ENCODE data around the gene ATXN10.
A peak's percentile ranks its signal among the peaks of the same experiment; 100 is the strongest.
"Not testable (repeated sequence)": the region's sequence is repeated elsewhere in the genome, so short reads cannot be mapped to it uniquely, and the experiment has no call there.

Gene ATXN10

DNA sequence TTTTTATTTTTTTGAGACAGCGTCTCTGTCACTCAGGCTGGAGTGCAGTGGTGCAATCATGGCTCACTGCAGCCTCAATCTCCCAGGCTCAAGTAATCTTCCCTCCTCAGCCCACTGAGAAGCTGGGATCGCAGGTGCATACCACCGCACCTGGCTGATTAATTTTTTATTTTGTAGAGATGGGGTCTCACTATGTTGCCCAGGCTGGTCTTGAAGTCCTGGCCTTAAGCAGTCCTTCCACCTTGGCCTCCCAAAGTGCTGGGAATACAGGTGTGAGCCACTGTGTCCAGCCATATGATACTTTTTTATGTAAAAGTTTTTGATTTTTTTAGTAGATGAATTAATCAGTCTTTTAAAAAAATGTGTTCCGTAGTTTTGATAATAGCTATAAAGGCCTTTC, 42.8 kb downstream of the ATXN10 start:
- not testable (repeated sequence) for DNase-seq

DNA sequence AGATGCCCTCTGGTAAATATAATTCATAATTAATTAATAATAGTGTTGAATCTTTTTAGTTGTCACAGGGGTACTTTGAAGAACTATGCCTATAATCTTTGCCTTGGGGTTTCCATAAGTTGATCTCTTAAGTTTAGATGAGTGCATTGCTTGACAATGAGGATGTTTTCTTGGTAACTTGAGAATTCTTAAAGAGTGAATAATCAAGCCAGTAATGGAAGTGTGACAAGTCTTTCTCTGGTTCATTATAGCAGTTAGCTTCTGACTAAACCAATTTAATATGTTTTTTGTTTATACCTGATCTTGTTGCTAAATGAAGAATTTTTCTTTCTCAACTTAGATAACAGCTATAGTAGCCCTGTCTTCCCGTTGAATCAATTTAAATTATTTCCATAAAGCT, 46.2 kb downstream of the ATXN10 start:
- no peak for DNase-seq

DNA sequence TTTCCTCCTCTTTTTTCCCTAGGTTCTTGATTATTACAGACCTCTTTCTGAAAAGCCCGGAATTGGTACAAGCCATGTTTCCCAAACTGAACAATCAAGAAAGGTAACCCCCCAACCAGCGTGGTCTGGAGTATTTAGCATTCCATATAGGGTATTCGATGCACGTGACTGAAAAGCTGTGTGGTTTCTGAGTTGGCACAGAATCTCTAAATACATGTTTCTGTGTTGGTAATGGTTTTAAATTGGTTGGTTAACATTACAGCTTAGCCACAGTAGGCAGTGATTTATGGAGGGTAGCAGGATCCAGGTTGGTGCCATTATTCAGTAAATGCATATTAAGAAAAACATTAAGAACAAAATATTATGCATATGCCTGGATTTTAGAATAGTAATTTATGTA, 46.8 kb downstream of the ATXN10 start:
- no peak for DNase-seq

DNA sequence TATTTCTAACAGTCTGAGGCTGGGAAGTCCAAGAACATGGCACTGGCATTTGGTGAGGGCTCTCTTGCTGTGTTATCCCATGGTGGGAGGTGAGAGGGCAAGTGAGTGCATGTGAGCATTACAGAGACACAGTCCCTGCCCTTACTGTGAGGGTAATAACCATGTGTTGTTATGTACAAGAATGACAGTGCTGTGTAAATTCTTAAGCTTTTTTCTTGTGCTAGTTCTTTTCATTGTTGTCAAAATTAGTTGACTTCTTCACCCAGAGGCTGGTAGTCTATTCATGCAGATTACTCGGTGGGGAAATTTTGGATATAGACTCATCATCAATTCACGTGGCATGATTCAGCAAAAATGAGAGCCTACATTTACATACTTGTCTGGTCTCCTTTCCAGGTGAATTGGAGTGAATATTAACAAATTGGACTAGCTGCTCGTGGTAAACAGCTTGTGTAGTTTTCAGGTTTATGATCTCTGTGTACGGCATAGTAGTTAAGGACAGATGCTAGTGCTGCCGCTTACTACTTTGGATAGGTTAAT, 49.3 kb downstream of the ATXN10 start:
- DNase-seq: no peak

DNA sequence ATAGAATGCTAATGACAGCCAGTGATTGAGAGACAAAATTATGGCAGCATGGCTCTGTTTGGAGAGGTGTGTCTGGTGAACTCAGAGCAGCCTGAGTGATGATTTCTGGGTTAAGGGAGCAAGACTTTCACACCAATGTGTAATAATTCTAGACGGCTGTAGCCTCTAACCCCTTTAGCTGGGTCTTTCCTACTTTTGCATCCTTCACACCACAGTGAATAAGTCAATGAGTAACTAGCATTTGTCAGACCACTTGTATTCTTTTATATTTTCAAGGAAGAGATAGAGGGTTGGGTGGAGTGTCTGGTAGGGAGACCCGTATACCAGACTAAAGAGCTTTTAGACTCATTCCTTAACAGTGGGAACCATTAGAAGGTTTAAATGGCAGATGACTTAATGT, 50.4 kb downstream of the ATXN10 start:
- DNase-seq: no peak

DNA sequence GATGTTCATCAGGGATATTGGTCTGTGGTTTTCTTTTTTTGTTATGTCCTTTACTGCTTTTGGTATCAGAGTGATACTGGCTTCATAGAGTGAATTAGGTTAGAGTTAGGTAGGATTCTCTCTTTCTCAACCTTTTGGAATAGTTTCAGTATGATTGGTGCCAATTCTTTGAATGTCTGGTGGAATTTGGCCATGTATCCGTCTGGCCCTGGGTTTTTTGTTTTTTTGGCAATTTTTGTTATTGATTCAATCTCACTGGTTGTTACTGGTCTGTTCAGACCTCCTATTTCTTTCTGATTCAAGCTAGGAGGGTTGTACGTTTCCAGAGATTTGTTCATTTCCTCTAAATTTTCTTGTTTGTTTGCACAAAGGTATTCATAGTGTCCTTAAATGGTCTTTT, 54.4 kb downstream of the ATXN10 start:
- no peak for DNase-seq

DNA sequence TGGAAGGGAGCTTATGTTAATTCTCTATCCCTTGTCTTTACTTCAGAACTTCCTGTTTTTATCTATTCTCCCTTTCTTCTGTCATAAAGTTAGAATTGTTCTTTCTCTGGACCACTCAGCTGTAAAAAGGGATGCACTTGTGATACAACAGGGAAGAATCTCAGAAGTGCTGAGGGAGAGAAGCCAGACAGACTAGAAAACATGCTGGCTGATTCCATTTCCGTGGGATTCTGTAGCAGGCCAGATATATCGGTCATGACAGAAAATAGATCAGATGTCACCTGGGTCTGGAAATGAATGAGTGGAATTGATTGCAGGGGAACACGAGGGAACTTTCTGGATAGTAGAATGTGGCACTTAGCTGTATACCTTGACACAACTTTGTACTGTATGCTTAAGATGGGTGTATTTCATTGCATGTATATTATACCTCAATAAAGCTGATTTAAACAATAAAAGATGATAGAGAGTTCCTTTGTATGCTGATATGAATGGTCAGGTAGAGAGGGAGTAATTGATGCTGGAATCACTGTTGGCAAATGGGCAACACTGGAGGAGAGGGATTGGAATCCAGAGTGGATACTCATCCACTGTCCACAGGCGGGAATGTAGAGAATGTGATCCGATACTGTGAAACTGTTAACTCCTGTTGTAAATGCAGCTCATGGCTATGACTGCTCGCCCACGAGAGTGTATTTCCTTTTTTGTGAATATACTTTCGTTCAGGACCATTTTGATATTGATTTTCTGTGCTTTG, 59.6 kb downstream of the ATXN10 start:
- DNase-seq: no peak

DNA sequence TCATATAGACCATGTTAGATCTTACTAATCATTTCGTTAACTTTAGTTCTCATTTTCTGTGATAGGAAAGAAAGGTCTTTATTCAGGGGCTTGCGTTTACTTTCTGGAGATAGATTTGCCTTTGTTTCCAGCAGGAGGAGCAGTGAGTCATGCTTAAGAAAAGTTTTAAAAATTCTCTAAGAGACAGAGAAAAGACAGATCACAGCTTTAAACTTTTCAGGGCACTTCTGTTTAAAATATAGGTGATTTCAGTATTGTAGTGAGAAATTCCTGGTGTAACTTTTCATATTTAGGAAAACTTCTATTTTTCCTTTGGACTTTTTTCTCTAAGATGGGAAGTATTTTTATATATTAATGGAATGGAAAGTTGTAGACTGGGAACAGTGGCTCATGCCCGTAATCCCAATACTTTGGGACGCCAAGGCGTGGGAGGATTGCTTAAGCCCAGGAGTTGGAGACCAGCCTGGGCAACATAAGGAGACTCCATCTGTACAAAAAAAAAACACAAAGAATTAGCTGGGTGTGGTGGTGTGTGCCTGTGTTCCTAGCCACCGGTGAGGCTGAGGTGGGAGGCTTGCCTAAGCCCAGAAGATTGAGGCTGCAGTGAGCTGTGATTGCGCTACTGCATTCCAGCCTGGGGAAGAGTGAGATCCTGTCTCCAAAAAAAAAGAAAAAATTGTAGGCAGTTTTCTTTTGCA, 60.3 kb downstream of the ATXN10 start:
- no peak for DNase-seq

DNA sequence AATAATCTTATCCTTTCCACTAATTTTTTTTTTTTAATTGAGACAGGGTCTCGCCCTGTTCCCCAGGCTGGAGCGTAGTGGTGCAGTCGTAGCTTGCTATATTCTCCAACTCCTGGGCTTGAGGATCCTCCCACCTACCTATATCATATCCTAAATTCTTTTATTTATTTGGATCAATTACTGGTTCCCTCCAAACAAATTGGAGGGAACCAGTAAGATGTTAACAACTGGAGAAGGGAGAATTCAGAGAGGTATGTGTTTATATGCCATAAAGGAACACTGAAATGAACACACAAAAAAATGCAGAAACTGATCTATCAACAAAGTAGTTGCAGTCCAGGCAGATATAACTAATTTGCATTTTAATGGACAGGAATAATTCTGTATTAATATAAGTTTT, 63.6 kb downstream of the ATXN10 start:
- no peak for DNase-seq

DNA sequence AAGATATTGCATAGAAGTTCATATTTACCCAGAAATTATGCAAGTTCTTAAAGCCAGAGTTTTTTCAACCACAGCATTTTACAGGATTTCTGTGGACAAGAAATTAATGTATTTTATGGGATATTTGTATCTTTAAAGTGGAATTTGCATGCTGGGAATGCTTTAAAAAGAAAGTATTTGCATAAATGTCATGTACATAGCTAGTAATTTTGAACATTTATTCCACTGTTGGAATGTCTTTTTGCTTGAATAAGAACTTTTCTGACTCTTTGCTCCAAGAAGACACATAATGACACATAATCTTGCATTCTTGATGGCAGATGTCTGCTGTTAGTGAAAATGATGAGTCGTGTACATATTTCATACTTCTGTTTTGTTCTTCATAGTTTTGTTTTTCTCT, 66.6 kb downstream of the ATXN10 start:
- DNase-seq: no peak

DNA sequence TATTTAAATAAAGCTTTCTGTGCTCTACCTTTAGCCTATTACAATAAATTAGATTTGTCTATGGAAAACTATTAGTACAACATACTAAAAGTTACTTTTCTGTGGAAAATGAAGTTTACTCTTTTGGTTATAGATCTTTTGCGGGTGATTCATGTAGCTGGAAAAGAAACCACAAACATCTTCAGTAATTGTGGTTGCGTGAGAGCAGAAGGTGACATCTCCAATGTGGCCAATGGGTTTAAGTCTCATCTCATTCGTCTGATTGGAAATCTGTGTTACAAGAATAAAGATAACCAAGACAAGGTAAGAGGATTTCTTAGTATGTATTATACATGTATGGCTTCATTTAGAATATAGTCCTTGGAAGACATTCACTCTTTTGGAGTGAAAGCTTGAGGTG, 68.6 kb downstream of the ATXN10 start:
- no peak for DNase-seq

DNA sequence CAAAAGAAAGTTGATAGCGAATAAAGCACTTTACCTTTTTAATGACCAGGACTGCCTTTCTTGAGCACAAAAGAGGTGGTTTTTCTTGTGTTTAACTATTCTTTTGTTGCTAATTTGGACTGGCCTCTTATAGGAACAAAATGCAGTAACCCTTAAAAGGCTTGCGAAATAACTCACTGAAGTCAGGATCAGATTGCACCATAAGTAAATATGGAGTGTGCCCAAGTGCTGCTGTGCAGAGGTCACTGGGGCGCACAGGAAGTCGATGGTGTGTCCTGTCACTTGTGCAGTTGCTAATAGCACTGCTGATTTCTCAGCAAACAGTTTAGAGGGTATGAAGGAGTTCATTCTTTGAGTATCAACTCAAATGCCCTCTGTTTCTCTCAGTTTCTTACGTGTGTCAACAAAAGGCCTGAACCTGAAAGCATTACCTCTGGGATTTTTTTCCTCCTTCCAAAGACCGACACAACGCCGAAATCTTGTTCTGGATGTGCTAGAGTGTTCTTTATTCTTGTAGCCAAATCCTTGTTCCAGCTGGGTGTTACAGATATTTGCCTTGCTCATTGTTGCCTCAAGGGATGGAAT, 71.3 kb downstream of the ATXN10 start:
- peak; percentile 2 for DNase-seq

DNA sequence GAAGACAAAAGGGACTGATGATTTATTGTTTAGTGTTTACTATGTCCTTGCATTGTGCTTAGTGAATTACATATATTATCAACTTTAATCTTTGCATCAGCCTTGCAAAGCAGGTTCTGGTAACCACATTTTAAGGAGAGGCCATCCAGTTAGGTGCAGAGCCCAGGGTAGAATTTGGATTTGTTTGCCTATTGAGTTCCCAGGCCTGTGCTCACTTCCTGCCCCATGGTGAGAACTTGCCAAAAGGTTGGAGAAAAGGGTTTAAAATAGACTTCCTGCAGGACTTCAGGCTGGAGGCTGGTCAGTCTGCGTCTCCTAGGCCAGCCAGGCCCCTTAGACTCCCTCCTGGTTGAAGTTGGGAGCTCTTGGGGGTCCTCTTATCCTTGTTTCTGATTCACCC, 72.1 kb downstream of the ATXN10 start:
- no peak for DNase-seq

DNA sequence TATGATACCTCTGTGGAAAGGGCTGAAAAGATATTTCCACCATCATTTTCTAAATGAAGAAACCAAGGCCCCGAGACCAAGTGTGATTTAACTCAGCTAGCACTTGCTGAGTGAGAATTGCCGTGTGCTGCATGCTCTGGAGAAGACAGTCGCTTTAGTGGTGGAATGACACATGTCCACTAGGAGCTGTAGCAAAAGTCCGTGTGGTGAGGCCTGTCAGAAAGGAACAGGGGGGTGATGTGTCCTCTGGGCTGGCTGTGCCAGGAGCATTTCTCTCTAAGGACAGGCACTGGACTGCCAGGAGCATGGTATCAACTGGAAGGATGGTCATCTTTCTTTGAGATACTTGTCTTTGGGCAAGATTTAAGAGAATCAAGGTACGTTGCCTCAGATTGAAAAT, 72.8 kb downstream of the ATXN10 start:
- no peak for DNase-seq

DNA sequence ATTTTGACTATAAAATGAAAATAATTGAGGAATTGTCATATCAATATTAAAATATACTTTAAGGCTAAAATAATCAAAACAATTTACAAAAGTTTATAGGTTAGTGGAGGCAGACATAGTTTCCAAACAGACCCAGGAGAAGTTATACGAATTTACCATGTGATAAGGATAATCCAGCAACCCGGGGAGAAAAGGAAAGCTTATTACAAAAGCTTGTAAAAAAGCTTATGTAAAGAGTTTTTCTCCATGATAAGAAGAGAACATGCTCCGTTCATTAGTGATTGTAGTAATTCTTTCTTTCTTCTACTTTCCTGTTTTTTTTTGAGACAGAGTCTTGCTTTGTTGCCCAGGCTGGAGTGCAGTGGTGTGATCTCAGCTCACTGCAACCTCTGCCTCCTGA, 79.0 kb downstream of the ATXN10 start:
- no peak for DNase-seq

DNA sequence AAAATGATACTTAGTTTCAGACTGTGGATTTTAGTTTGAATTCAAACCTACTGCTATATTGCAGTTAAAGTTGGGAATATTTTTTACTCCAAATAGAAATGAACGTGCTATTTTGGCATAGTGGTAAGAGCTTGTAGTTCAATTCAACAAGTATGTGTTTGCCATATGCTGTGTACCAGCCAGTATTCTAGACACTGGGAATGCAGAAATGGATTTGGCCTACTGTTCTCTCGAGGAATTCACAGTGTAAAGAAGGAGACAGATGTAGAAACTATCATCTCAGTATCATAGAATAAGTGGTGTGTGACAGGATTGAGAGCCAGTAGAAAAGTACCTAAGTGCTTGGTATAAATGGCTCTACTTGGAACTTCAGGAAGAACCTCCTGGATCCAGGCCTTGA, 80.4 kb downstream of the ATXN10 start:
- no peak for DNase-seq

DNA sequence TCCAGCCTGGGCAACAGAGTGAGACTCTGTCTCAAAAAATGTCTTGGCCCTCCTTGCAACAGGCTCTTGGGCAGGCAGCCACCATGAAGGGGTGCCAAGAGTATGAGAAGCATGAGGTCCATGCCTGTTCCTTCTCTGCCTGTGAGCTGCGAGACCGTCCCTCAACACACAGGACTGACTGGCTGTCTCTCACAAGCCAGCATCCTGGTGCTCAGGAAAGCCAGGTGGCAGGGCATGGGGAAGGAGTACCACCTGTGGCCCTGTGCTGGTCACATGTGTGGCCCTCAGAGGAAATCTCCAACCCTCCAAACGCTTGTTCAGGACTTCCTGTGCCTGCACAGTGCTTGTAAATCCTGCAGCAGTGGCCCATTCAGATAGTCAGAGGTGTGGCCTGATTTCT, 83.2 kb downstream of the ATXN10 start:
- DNase-seq: no peak

DNA sequence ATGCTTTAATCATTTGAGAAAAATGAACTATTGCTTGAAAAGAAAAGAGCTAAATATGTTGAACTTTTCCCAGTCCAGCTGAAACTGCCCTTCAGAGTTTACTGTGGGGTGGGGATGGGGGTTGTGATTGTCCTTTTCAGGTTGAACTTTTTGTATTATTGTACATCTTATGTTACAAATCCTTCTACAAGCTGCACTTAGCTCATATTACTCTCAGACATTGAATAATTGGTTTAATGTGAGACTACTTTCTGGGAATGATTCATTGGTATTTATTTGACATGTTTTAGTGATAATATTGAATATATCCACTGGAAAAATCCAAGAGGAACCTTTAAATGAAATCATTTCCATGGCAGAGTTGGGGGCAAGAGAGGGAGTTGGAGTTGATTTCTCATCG, 84.9 kb downstream of the ATXN10 start:
- no peak for DNase-seq

DNA sequence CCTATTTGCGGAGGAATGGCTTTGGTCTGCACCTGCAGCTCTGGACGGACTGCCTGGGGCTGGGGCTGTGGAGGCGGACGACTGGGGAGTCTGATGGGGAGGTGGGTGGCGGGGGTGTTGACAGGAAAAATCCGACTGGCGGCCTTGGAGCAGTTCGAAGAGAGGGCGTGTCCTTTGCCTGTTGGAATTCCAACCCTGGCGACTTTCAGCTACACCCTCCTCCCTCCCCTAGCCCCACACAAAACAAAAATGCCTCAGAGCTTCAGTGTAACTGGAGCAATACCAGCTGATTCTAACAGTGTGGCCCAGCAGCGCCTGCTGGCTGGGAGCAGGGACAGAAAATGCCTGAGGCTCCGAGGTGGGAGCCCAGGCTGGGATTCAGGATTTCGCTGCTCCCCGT, 85.4 kb downstream of the ATXN10 start:
- DNase-seq: no peak

DNA sequence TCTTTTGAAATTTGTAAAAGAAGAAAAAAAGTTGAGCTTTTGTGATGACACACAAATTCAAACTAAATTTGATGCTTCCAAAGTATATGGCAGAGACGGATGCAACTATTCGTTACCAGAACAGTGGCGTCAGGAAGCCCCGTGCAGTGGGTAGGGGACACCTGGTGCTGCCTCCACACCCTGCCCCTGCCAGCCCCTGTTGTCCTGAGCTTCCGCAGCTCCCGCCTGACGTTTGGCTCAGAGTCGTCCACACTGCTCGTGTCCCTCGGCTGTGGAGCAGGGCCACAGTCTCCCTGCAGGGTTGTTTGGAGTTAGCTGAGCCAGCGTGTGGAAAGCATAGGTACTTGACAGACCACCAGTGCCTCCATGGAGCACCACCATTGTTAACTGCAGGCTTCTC, 86.3 kb downstream of the ATXN10 start:
- DNase-seq: no peak

DNA sequence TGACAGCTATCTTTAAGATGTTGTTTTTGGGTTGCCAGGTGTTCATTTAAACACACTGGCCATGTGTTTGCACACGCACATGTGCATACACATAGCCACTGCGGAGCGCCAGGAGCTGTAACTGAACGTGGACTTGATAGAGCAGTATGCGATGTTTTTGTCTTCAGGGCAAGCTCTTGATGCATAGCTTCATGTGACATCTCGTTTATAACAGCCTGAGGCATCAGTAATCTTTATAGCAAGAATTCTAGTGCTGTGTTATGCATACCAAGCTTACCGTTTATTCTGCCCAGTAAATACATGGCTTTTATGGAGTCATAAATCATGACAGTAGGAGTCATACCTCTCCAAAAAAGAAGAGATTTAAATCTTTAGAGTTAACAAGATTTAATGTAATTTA, 87.0 kb downstream of the ATXN10 start:
- DNase-seq: no peak

DNA sequence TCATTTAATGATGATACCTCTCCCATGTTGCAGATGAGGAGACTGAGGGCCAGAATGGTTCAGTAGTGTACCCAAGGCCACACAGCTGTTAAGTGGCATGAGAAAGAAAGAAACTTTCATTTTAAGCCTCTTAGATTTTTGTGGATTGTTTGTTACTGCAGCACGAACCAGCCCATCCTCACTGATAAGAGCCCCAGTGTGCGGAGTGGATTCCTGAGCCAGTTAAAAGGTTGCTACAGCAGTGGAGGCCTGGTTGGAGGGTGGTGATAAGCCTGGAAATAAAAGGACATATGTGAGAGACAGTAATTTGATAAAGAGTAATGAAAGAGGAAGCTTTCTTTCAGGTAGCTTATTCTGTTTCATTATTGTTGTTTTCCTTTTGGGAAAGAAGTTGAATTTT, 89.0 kb downstream of the ATXN10 start:
- no peak for DNase-seq

DNA sequence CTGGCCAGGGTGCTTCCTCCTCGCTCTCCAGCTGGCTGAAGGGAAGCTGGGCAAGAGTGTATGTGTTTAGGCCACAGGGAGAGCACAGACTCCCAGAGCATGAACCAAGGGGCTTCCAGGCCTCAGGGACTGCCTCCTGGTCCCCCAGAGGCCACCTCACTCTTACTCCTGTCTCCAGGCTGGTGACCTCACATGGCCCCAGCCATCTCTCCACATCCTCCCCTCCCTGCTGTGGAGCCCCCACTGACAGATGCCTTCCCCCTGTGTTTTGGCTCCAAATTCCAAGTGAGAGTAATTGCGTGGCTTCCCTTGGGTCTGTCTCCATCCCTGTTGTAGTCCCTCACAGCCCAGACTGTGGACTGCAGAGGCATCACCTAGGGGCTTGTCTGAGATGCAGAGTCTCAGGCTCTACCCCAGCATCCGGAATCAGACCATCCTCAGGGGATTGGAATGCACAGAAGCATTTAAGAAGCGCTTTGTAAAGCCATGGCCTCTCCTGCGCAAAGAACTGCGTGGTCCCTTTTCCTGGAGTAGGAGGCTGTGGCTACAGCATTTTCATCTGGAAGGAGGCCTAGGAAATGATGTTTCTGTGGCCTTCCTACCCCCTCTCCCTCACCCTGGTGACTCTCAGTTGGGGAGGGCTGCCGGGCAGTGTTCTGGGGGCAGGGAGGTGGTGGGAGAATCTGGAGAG, 91.1 kb downstream of the ATXN10 start:
- no peak for DNase-seq

DNA sequence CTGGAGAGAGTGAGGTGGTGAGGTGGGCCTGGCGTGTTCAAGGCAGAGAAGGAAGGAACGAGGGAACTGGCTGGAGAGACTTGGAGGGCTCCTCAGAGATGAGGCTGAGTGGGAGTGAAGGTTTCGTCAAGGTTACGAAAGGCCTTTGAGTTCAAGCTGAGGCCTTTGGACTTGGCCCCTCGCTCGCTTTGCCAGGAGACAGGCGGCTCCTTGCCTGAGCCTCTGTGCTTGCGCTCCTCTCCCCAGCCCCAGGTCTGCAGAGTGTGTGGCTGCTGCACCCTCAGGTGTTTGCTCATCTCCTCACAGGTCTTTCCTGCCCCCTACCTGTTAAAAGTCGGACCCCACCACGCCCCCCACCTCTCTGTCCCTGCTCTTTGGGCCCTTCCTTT, 91.6 kb downstream of the ATXN10 start:
- DNase-seq: no peak

Measured in NCI-H146 (cell line).